ENCODE results near the gene GEMIN5. TPM values are rescaled to one million over a fixed set of nuclear protein-coding genes. Genes with fewer than 3 reads are reported as not detected.

GEMIN5 gene
- total RNA-seq, 6 experiments from 2014 or later, result 5.7 to 11.3 (median 7.5) TPM

GRCh38 chr5:154962494-154962893 is 24.5 kb upstream of the GEMIN5 start:
- H3K27ac ChIP-seq, result no peak overlapping the region
- no peaks in the 10 kb centered on the region for H3K27me3 ChIP-seq
- H3K9me3 ChIP-seq, result no peaks in the 10 kb centered on the region
- H3K4me1 ChIP-seq, result no peaks in the 10 kb centered on the region
- peaks cover 0 to 45% (median 18%) of the 10 kb centered on the region in 4 donors for H3K36me3 ChIP-seq
- ATAC-seq, result no peak
- intact Hi-C loops (cut with DNase I), result no loop called here
- H3K4me3 ChIP-seq, result no peak overlapping the region
- DNase-seq, result no peak
- TF ChIP-seq POLR2A (IDR thresholded peaks at IDR 0.05) (no peak), CTCF (IDR thresholded peaks at IDR 0.05) (no peak)
- WGBS (ENCODE audit: insufficient coverage, low coverage, low lambda C conversion rate, missing lambda C conversion rate), result 100% methylated on average over 1 of the region's 1 CpG

GRCh38 chr5:154956712-154957111 is 18.7 kb upstream of the GEMIN5 start:
- intact Hi-C loops (cut with DNase I), result no loop called here
- TF ChIP-seq CTCF (IDR thresholded peaks at IDR 0.05), result no peak
- TF ChIP-seq POLR2A (IDR thresholded peaks at IDR 0.05), result no peak
- DNase-seq (no peak), ATAC-seq (no peak)
- Histone ChIP-seq H3K4me1 (no peaks in the 10 kb centered on the region), H3K27ac (no peak overlapping the region), H3K4me3 (no peak overlapping the region), H3K36me3 (peaks cover 0 to 39% (median 18%) of the 10 kb centered on the region in 4 donors), H3K9me3 (no peaks in the 10 kb centered on the region), H3K27me3 (no peaks in the 10 kb centered on the region)

GRCh38 chr5:154949781-154950180 is 11.8 kb upstream of the GEMIN5 start:
- no peaks in the 10 kb centered on the region for H3K4me1 ChIP-seq
- intact Hi-C loops (cut with DNase I), result no loop called here
- WGBS (ENCODE audit: insufficient coverage, low coverage, low lambda C conversion rate, missing lambda C conversion rate), result 73% methylated on average over 2 of the region's 2 CpGs
- no peak for ATAC-seq
- no peaks in the 10 kb centered on the region for H3K36me3 ChIP-seq
- no peaks in the 10 kb centered on the region for H3K9me3 ChIP-seq
- TF ChIP-seq POLR2A (IDR thresholded peaks at IDR 0.05) (no peak), CTCF (IDR thresholded peaks at IDR 0.05) (no peak)
- H3K27ac ChIP-seq, result no peak overlapping the region
- DNase-seq, result no peak
- no peak overlapping the region for H3K4me3 ChIP-seq
- H3K27me3 ChIP-seq, result no peaks in the 10 kb centered on the region

GRCh38 chr5:154948313-154948712 is 10.3 kb upstream of the GEMIN5 start:
- no peaks in the 10 kb centered on the region for H3K4me1 ChIP-seq
- H3K4me3 ChIP-seq, result no peak overlapping the region
- ATAC-seq (no peak), DNase-seq (no peak)
- TF ChIP-seq CTCF (IDR thresholded peaks at IDR 0.05) (no peak), POLR2A (IDR thresholded peaks at IDR 0.05) (no peak)
- no peak overlapping the region for H3K27ac ChIP-seq
- H3K36me3 ChIP-seq, result no peaks in the 10 kb centered on the region
- 90% methylated on average over 4 of the region's 4 CpGs for WGBS (ENCODE audit: insufficient coverage, low coverage, low lambda C conversion rate, missing lambda C conversion rate)
- no peaks in the 10 kb centered on the region for H3K9me3 ChIP-seq
- no peaks in the 10 kb centered on the region for H3K27me3 ChIP-seq
- intact Hi-C loops (cut with DNase I), result no loop called here

- DNase-seq (no peak), ATAC-seq (no peak)
- Histone ChIP-seq H3K9me3 (no peaks in the 10 kb centered on the region), H3K27me3 (no peaks in the 10 kb centered on the region), H3K27ac (no peak overlapping the region), H3K36me3 (no peaks in the 10 kb centered on the region), H3K4me3 (no peak overlapping the region), H3K4me1 (no peaks in the 10 kb centered on the region)
- 78% methylated on average over 6 of the region's 6 CpGs for WGBS (ENCODE audit: insufficient coverage, low coverage, low lambda C conversion rate, missing lambda C conversion rate)
- no peak for TF ChIP-seq POLR2A (IDR thresholded peaks at IDR 0.05)
- TF ChIP-seq CTCF (IDR thresholded peaks at IDR 0.05), result no peak
- intact Hi-C loops (cut with DNase I), result no loop called here
Observed at GRCh38 chr5:154947778-154948177, 9.8 kb upstream of the GEMIN5 start.

All from right lobe of liver (tissue), 6 donors.